Fibroblast of skin of abdomen (primary cell): ENCODE results near the gene DDHD1.

Source experiments
- DNase-seq: peaks from one replicate; pipeline ENCODE4 v3.0.0-alpha.2; 2013

DDHD1 gene

GRCh38 chr14:53032161-53032803 lies 120.8 kb downstream of the DDHD1 start:
- DNase-seq: peak; percentile 93

GRCh38 chr14:53027562-53027961 lies 125.6 kb downstream of the DDHD1 start:
- no peak for DNase-seq

- no peak for DNase-seq
These were observed 126.1 kb downstream of the DDHD1 start for GRCh38 chr14:53027041-53027440.

GRCh38 chr14:53023325-53023724 lies 129.8 kb downstream of the DDHD1 start:
- DNase-seq: no peak

- DNase-seq: peak; percentile 44
These were observed 130.5 kb downstream of the DDHD1 start for GRCh38 chr14:53022593-53022992.

GRCh38 chr14:53020193-53020932 lies 132.8 kb downstream of the DDHD1 start:
- DNase-seq: no peak

- no peak for DNase-seq
These were observed 133.7 kb downstream of the DDHD1 start for GRCh38 chr14:53019406-53019805.

- no peak for DNase-seq
These were observed 135.3 kb downstream of the DDHD1 start for GRCh38 chr14:53017837-53018236.

- no peak for DNase-seq
These were observed 136.2 kb downstream of the DDHD1 start for GRCh38 chr14:53016919-53017318.

- no peak for DNase-seq
These were observed 136.6 kb downstream of the DDHD1 start for GRCh38 chr14:53016491-53016890.

- peak; percentile 98 for DNase-seq
These were observed 142.1 kb downstream of the DDHD1 start for GRCh38 chr14:53011053-53011462.

GRCh38 chr14:53010193-53011040 lies 142.7 kb downstream of the DDHD1 start:
- DNase-seq: no peak

GRCh38 chr14:53006931-53007562 lies 146.1 kb downstream of the DDHD1 start:
- no peak for DNase-seq

- DNase-seq: no peak
These were observed 148.1 kb downstream of the DDHD1 start for GRCh38 chr14:53004976-53005375.

- DNase-seq: no peak
These were observed 149.3 kb downstream of the DDHD1 start for GRCh38 chr14:53003776-53004175.

- DNase-seq: no peak
These were observed 150.5 kb downstream of the DDHD1 start for GRCh38 chr14:53002576-53002975.

GRCh38 chr14:53001787-53002378 lies 151.2 kb downstream of the DDHD1 start:
- DNase-seq: no peak

GRCh38 chr14:52998376-52999015 lies 154.6 kb downstream of the DDHD1 start:
- DNase-seq: peak; percentile 82

GRCh38 chr14:52996493-52996892 lies 156.6 kb downstream of the DDHD1 start:
- no peak for DNase-seq

GRCh38 chr14:52995998-52996397 lies 157.1 kb downstream of the DDHD1 start:
- DNase-seq: no peak

GRCh38 chr14:52992236-52992870 lies 160.8 kb downstream of the DDHD1 start:
- DNase-seq: no peak
